ENCODE data around the gene SMIM10.
A peak's percentile ranks its signal among the peaks of the same experiment; 100 is the strongest.
"Not testable (repeated sequence)": the region's sequence is repeated elsewhere in the genome, so short reads cannot be mapped to it uniquely, and the experiment has no call there.

Gene SMIM10

GRCh38 chrX:134990801-134991481, at the start of gene SMIM10:
Gene SMIM10, plus strand, starts transcription at chrX:134990991. Its CDS starts 105 bp downstream, at chrX:134991096.
- DNase-seq (ENCODE audit: low read depth): no peak

- DNase-seq (ENCODE audit: low read depth): not testable (repeated sequence)
Measured at GRCh38 chrX:134946364-134946763, 44.4 kb upstream of the SMIM10 start.

- DNase-seq (ENCODE audit: low read depth): no peak
Measured at GRCh38 chrX:134948333-134949241, 42.2 kb upstream of the SMIM10 start.

- DNase-seq (ENCODE audit: low read depth): no peak
Measured at GRCh38 chrX:134949271-134949670, 41.5 kb upstream of the SMIM10 start.

GRCh38 chrX:134957836-134958235, 33.0 kb upstream of the SMIM10 start:
- DNase-seq (ENCODE audit: low read depth): no peak

GRCh38 chrX:134960366-134960765, 30.4 kb upstream of the SMIM10 start:
- DNase-seq (ENCODE audit: low read depth): not testable (repeated sequence)

GRCh38 chrX:134963041-134963440, 27.8 kb upstream of the SMIM10 start:
- DNase-seq (ENCODE audit: low read depth): no peak

GRCh38 chrX:134969726-134970125, 21.1 kb upstream of the SMIM10 start:
- no peak for DNase-seq (ENCODE audit: low read depth)

- DNase-seq (ENCODE audit: low read depth): no peak
Measured at GRCh38 chrX:134971926-134972325, 18.9 kb upstream of the SMIM10 start.

GRCh38 chrX:134975516-134975915, 15.3 kb upstream of the SMIM10 start:
- no peak for DNase-seq (ENCODE audit: low read depth)

GRCh38 chrX:134981910-134982309, 8.9 kb upstream of the SMIM10 start:
- DNase-seq (ENCODE audit: low read depth): no peak

- no peak for DNase-seq (ENCODE audit: low read depth)
Measured at GRCh38 chrX:134982748-134983147, 8.0 kb upstream of the SMIM10 start.

- no peak for DNase-seq (ENCODE audit: low read depth)
Measured at GRCh38 chrX:134985479-134985878, 5.3 kb upstream of the SMIM10 start.

- DNase-seq (ENCODE audit: low read depth): no peak
Measured at GRCh38 chrX:134990475-134990800, 353 bp upstream of the SMIM10 start.

GRCh38 chrX:134997646-134998045, 6.9 kb downstream of the SMIM10 start:
- no peak for DNase-seq (ENCODE audit: low read depth)

- no peak for DNase-seq (ENCODE audit: low read depth)
Measured at GRCh38 chrX:134998246-134998645, 7.5 kb downstream of the SMIM10 start.

- no peak for DNase-seq (ENCODE audit: low read depth)
Measured at GRCh38 chrX:134999469-134999868, 8.7 kb downstream of the SMIM10 start.

GRCh38 chrX:135000516-135000915, 9.7 kb downstream of the SMIM10 start:
- no peak for DNase-seq (ENCODE audit: low read depth)

- DNase-seq (ENCODE audit: low read depth): peak; percentile 75
Measured at GRCh38 chrX:135003876-135004623, 13.3 kb downstream of the SMIM10 start.

GRCh38 chrX:135006187-135006586, 15.4 kb downstream of the SMIM10 start:
- no peak for DNase-seq (ENCODE audit: low read depth)

GRCh38 chrX:135009057-135009610, 18.3 kb downstream of the SMIM10 start:
- no peak for DNase-seq (ENCODE audit: low read depth)

GRCh38 chrX:135009838-135010237, 19.0 kb downstream of the SMIM10 start:
- DNase-seq (ENCODE audit: low read depth): no peak

Data from stimulated activated CD8-positive, alpha-beta memory T cell treated with anti-CD3 and anti-CD28 coated beads, Interleukin-7, amount 100 ng/mL, for 24 hours (primary cell).